Myocyte (in vitro differentiated cells): ENCODE data around the gene PDPN. TPM values are rescaled to one million over a fixed set of nuclear protein-coding genes. Genes with fewer than 3 reads are reported as not detected.
A peak's percentile ranks its signal among the peaks of the same experiment; 100 is the strongest.

ENCODE experiments used
- DNase-seq: peaks from one replicate; pipeline ENCODE4 v3.0.0-alpha.2; 2012; ENCODE audit warnings: low read depth
- total RNA-seq: library from RNA; depleted of rRNA; stranded (reverse); fragments of >200 nt; gene quantifications from 2 replicates; pipeline ENCODE4 v1.2.3, GENCODE V29; 2014

PDPN gene
- total RNA-seq, 1 donor from 2014 or later, result 0.99 TPM

- no peak for DNase-seq
These were observed 32.6 kb downstream of the PDPN start for GRCh38 chr1:13616234-13616633.

DNA sequence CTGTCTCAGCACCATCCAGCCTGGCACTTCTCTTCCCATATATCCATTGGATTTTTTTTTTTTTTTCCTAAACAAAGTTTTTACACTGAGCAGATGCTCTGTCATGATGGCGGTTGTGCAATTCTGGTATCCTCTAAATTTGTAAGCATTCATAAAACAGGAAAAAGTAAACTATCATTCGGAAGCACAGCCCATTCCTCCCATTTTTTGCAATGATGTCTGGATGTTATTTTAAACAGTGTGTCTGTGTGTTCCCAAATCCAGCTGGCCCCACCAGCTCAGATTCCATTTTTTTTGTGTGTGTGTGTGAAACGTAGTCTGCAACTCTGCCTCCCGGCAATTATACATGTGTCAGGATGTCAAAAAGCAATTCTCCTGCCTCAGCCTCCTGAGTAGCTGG is 33.5 kb downstream of the PDPN start:
- no peak for DNase-seq

GRCh38 chr1:13617773-13618172 is 34.1 kb downstream of the PDPN start:
- DNase-seq, result no peak

DNA sequence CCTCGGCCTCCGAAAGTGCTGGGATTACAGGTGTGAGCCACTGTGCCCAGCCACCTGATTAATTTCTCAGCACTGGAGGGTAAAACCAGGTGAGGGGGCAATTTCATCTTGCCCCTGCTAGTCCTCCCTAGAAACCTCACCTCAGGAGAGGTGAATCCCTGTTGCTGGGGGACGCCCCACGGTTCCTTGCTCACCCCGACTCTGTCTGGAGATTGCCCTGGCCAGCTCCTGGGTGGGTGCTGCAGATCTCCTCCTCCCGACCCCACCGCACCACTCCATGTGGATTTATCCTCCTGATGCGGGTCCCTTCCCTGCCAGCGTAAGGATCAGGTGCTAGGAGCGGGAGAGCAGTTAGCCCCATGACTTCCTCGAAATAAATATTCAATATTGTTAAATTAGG is 34.9 kb downstream of the PDPN start:
- no peak for DNase-seq

- DNase-seq, result no peak
These were observed 36.3 kb downstream of the PDPN start for GRCh38 chr1:13619909-13620308.

DNA sequence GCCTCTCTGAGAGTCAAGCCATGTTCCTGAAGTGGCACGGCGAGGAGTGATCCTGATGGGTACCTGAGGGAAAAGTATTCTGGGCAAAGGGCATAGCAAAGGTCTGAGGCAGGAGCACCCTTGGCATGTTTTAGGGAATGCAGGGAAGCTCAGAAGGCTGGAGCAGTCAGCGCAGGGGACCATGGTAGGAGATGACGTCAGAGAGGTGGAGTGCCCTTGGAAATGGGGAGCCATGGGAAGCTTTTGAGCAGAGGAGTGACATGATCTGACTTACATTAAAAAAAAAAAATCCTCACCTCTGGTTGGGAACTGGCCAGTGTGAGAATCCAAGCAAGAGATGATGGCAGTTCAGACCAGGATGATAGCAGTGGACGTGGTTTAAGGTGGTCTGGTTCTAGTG is 37.2 kb downstream of the PDPN start:
- no peak for DNase-seq

DNA sequence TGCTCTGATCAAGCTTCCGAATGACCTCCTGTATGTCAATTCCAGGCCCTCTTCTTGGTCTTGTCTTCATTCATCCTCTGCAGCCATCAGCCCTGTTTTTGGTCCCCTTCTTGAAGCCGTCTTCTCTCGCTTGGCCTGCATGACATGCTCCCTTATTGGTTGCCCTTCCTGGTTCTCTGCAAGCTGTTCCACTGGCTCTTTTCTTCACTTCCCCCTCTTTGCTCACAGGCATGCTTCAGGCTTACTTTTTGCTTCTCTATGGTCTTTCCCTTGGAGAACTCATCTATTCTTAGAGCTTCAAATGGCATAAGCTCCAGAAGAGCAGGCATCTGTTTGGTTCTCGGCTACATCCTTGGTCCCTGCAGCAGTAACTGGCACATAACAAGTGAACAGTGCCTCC is 38.8 kb downstream of the PDPN start:
- no peak for DNase-seq

DNA sequence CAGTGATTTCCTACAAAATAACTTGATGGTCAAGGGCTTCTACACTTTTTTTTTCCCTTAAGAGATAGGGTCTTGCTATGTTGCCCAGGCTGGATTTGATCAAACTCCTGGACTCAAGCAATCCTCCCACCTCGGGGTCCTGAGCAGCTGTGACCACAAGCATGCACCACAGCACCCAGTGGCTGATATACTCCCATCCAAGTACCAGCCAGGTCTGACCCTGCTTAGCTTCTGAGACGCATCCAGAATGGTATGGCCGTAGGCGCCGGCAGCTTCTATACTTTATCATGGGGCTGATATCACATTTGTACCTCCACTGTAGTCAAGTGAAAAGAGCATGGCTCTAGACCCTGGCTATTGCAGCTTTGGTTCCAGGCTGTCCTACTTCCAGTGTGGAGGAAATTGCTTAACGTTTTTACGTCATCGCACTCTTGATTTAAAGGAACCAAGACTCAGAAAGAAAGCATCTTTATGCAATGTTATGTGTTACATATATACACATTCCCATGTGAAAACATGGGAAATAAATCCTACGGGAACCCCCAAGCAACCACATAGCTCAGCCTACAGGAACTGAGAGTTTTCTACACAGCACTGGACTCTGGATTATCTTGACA is 39.5 kb downstream of the PDPN start:
- no peak for DNase-seq

GRCh38 chr1:13624526-13624925 is 40.9 kb downstream of the PDPN start:
- DNase-seq, result no peak

DNA sequence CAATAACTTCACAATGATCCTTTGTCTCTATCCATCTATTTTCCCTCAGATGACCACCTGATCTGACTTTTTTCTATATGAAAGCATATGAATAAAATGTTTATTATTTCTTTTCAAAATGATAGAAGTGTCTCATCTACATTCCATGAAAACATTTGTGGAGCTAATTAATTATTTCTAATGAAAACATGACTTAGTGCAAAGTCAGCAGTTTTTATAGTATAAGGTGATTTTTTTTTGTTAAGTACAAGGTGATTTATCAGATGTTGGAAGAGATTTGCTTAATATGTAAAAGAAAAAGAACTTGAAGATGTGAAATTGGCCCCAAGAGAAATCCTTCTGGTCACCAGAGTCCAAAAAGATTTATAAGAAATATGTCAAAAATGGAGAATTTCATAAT is 43.5 kb downstream of the PDPN start:
- DNase-seq, result no peak

- DNase-seq, result no peak
These were observed 44.6 kb downstream of the PDPN start for GRCh38 chr1:13628218-13628617.

DNA sequence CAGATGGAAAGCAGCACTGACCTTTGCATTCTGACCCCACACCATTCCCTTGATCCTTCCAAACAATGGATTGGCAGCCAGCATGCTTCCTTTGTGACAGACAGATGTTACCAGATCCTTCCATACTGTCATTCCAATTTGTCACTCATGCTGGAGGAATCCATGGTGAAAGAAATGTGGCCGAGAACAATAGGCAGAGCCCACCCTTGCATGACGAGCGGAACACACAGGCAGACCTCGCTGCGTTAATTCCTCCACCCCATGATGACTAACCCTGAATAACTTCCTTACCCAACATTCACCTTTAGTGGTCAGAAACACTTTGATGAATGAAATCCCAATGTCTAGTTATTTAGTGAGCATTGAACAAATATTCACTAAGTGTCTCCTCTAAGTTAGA is 45.1 kb downstream of the PDPN start:
- DNase-seq, result no peak

DNA sequence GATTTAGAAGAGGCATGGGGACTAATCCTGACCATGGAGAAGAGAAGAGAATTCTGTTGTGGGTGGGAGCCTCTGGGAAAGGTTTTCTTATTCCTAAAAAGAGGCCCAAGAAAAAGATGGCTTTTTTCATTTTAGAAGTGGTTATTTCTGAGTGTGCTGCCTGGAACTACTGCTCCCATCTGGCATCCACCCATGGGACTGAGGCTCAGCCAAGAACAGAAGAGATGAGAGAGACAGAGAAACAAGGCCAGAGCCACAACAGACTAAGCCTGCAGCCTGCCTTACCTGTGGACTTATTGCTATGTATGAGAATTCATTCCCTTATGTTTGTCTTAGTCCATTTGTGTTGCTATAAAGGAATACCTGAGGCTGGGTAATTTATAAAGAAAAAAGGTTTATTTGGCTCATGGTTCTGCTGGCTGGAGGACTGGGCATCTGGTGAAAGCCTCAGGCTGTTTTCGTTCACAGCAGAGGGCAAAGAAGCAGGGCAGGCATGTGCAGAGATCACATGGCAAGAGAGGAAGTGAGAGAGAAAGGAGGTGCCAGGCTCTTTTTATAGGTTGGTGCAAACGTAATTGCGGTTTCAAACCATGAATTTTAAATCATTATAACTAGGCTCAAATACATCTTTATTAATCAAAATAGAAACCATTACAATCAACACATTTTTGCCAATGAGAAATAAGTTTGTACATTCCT is 58.8 kb downstream of the PDPN start:
- DNase-seq, result no peak

DNA sequence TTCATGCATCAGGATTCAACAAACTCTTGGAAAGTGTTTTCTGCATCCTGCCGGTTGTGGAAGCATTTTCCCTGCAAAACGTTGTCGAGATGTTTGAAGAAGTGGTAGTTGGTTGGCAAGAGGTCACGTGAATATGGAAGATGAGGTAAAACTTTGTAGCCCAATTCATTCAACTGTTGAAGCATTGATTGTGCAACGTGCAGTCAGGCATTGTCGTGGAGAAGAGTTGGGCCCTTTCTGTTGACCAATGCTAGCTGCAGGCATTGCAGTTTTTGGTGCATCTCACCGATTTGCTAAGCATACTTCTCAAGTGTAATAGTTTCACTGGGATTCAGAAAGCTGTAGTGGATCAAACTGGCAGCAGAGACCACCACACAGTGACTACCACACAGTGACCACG is 59.4 kb downstream of the PDPN start:
- no peak for DNase-seq

GRCh38 chr1:13646521-13646920 is 62.9 kb downstream of the PDPN start:
- no peak for DNase-seq

- DNase-seq, result peak; percentile 3
These were observed 67.6 kb downstream of the PDPN start for GRCh38 chr1:13651279-13651678.

- DNase-seq, result no peak
These were observed 68.6 kb downstream of the PDPN start for GRCh38 chr1:13652238-13652637.

DNA sequence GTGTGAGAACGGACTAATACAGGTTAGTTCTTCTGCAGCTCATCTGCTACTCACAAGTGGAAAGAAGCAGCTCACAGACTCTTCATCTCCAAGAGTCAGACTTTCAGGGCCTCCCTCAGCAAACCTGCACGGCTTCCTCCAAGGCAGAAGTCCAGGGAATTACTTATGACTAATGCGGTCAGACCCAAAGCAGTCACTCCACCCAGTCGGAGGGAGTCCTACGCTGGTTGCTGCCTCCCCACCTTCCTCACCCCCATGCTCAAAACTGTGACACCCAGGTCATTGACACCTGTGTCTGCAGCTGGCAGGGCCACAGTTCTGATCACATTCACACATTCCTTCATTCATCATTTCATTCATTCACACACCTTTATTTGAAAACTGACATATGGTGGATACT is 77.9 kb downstream of the PDPN start:
- DNase-seq, result peak; percentile 9

DNA sequence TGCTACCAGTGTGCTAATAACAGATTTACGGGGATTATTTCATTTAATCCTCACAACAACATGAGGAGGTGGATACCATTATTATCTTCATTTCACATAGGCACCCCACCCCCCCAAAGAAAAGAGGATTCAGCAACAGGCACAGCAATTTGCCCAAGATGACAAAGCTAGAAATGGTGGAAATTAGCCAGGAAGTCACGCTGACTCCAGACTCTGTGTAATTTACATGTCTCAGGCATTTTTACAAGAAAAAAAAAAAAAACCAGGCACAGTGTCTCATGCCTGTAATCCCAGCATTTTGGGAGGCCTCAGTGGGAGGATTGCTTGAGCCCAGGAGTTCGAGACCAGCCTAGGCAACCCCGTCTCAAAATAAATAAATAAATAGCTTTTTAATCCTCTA is 78.9 kb downstream of the PDPN start:
- peak; percentile 32 for DNase-seq

GRCh38 chr1:13663969-13664368 is 80.3 kb downstream of the PDPN start:
- no peak for DNase-seq

DNA sequence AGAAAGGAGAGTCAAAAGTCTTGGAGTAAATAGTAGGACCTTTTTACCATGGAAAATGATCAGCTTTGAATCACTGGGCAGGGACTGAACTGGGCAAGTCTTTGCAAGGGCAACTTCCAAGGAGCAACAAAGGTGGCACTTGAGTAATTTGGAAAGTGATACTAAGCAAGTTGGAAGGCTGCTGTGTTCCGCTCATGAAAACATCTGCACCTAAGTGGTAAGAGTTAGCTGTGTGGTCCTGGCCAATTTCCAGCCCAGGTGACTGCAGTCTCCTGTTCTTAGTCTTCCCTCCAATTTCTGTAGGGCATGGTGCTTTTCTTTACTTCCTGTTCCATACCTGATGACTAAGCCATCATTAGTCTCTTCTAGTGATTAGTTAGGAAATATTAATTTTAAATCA is 80.8 kb downstream of the PDPN start:
- no peak for DNase-seq

GRCh38 chr1:13666317-13666716 is 82.7 kb downstream of the PDPN start:
- no peak for DNase-seq
